HG02870 (cell line): ENCODE data around the gene EBPL.

ENCODE experiments used
- ATAC-seq: cut with Tn5 transposase; IDR thresholded peaks from one replicate; pipeline ENCODE4 v1.9.1; 2021; ENCODE audit warnings: mild to moderate bottlenecking, moderate library complexity; ENCODE audit not compliant: unreplicated experiment

The EBPL gene

DNA sequence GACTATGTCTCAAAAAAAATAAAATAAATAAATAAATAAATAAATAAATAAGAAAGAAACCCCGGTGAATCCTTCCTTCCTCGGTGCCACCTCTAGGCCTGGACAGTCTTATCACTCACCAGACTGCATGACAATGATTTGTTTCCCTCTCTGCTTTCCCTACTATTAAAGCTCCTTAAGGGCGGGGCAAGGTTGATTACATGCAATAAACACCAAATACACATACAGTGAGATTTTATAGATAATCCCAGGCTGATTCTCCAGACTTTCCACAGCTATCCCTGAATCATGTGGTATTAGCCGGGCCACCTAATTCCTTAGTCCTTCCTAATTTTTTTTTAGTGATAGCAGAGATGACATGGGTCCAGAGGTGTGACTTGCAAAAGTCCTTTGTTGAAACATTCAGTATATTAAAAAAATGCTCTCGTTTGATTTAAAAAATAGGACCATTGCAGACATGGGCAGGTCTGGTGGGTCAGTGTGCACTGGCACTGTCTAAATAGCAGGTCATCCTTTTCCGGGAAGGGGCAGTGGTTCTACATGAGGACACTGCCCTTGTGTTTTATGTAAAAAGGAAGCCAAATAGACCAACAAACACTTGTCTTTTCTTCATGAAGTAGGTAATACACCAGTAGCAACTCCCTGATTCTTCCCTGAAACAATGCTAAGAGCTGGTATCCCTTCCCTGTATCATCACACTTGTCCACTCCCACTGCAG, 14.5 kb downstream of the EBPL start:
- ATAC-seq = no peak

GRCh38 chr13:49670828-49671227, 20.5 kb downstream of the EBPL start:
- no peak for ATAC-seq

GRCh38 chr13:49669735-49670309, 21.5 kb downstream of the EBPL start:
- no peak for ATAC-seq

DNA sequence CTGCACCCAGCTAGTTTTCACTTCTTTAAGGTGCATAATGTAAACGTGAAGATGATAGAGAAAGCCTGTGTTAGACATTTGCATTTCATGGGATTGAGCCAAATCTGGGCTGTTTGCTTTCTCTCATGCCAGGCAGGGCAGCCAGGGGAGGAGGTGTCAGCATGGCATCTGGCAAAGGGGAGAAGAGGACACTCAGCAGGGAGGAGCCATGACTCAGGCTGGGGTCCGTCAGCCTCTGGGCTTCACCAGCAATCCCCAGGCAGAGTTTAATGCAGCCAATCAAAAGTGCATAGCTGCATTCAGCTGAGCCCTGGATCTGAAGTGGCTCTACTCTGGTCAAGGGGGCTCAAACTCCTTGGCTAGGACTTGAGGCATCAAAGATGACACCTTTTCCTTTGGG, 23.5 kb downstream of the EBPL start:
- no peak for ATAC-seq

- ATAC-seq = no peak
These were observed 26.7 kb downstream of the EBPL start for GRCh38 chr13:49664606-49665005.

- no peak for ATAC-seq
These were observed 34.0 kb downstream of the EBPL start for GRCh38 chr13:49657241-49657641.

- no peak for ATAC-seq
These were observed 35.4 kb downstream of the EBPL start for GRCh38 chr13:49655906-49656305.

- no peak for ATAC-seq
These were observed 37.3 kb downstream of the EBPL start for GRCh38 chr13:49654011-49654410.

GRCh38 chr13:49653478-49653877, 37.8 kb downstream of the EBPL start:
- no peak for ATAC-seq

DNA sequence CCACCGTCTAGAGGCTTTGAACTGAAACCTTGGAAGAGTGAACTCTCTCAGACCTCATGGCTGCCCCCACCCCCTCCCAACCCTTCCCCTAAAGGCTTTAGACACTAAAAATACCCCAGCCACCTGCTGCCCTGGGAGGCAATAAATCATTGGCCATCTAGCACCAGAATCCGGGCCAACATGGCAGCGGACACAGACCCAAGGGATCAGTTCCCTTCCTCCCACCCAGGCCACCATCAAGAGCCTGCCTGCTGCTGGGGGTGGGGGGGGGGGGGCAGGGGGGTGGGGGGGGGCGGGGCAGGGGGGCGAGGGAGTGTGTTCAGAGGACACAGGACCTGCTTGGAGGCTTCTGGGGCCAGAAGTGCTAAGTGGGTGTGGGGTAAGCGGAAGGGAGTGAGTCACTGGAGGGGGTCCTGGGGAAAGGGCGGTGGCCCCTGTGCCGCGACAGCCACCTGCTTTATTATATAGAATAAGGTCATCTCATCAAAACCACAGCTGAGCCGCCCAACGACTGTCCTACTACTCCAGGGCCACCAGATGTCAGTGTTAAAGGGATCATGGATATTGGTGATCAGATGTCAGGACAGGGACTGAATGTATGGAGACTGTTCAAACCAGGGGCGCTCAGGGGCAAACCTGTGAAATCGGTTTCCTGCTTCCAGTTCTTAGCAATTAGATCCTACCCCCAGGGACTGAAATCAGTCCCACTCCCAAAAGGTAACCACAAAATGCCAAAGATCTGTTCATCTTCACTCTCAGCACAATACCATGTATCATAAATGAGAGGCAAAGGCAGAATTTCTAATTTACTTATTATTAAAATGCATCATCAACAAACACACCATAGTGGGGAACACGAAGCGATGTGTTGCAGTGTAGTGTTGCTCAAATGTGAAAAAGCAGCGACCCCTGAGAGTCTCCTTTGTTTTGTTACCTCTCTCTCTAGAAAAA, 38.7 kb downstream of the EBPL start:
- no peak for ATAC-seq

DNA sequence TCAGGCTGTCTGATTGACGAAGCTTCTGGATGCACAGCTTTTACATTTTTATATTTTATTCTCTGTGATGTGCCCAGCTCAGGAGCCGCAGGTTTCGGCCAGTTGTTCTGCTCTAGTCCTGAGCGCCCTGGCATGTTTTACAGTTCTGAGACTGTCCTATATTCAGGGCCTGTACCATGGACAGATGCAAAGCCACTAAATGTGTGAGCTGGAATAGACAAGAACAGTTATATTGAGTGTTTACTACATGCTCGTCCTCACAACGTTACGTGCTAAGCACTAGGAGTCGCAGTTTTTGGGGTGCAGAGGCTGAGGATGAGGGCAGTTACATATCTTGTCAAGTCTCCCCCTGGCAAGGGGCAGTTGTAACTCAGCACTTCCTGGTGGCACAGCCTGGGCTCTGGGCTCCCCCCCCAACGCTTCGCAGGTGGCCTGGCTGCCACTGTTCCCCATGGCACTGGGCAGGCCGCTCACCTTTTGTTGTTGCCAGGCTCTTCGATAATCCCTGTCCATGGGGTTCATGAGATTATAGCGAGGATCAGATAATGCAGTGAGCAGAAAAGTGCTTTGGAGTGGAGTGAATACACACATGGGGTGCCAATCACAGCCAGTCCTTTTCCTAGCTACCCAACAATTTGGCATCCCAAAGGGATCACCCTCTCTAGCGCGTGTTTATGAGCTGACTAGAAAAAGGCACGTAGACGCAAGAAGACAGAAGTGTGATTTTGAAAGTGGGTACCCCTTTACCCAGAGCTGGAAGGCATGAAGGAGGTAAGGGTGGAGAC, 39.5 kb downstream of the EBPL start:
- ATAC-seq = no peak

- no peak for ATAC-seq
These were observed 41.3 kb downstream of the EBPL start for GRCh38 chr13:49649963-49650312.

- ATAC-seq = no peak
These were observed 41.9 kb downstream of the EBPL start for GRCh38 chr13:49649244-49649962.

- no peak for ATAC-seq
These were observed 44.6 kb downstream of the EBPL start for GRCh38 chr13:49646688-49647087.

- ATAC-seq = no peak
These were observed 45.8 kb downstream of the EBPL start for GRCh38 chr13:49645451-49645850.

GRCh38 chr13:49643035-49643646, 48.1 kb downstream of the EBPL start:
- no peak for ATAC-seq

DNA sequence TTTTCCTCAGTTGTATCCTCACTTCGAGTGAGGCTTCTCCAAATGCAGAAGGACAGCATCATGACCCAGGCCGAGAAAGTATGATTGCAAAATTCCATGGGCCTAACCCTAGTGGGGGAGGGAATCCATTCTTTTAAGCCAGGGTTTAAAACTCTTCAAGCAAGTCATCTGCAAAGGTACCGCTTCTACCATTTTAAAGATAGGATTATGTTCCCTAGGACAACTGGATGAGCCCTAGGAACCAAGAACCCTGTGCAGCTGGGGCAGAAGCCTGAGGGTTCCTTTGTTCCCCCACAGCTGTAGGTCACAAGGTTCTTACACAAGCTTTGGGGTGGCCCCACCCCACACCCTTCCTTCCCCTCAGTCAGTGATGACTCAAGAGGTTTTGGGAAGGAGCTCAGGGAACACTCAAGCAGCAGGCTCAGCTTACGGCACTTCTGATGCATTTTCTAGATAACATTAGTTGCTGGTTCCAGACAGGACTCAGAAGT, 49.4 kb downstream of the EBPL start:
- no peak for ATAC-seq

- ATAC-seq = no peak
These were observed 52.6 kb downstream of the EBPL start for GRCh38 chr13:49638744-49639072.

- no peak for ATAC-seq
These were observed 53.1 kb downstream of the EBPL start for GRCh38 chr13:49638030-49638743.
